Caco-2 (cell line): Measurements from ENCODE around the gene ODAPH. TPM values are rescaled to one million over a fixed set of nuclear protein-coding genes. Genes with fewer than 3 reads are reported as not detected.

ENCODE experiments used
- BruUV-seq: library from RNA; stranded (reverse); fragments of 400-500 nt; replicated peaks from 2 replicates; lab custom pipeline; 2021; lab: Mats Ljungman, UMichigan
- CTCF ChIA-PET: fragments of 300-600 bp; sonication (Branson Sonifier 250); formaldehyde crosslinking; loops from one replicate; lab custom pipeline; 2022; ENCODE audit warnings: antibody characterized with exemption; lab: Charles Lee
- POLR2A ChIA-PET: fragments of 300-600 bp; sonication (Branson Sonifier 250); formaldehyde crosslinking; loops from one replicate; lab custom pipeline; 2022; ENCODE audit warnings: antibody characterized with exemption; lab: Charles Lee
- DNase-seq, 2 experiments: peaks; one replicate each; pipeline versions ENCODE4 v3.0.0 to v3.0.0-alpha.2; 2020 to 2022
- H3K27me3 ChIP-seq: replicated peaks from 2 replicates; pipeline ENCODE4 v1.6.0; 2011; ENCODE audit warnings: low read length; ENCODE audit not compliant: control insufficient read depth, insufficient read depth
- H3K36me3 ChIP-seq: 2 replicates; pipeline ENCODE4 v1.5.1; 2011; ENCODE audit warnings: low read length; ENCODE audit not compliant: control insufficient read depth, insufficient read depth
- H3K4me1 ChIP-seq: fragments of 250-450 bp; sonication (Bioruptor Pico); 2 replicates; pipeline ENCODE4 v1.5.1; 2020; ENCODE audit warnings: mild to moderate bottlenecking
- H3K4me3 ChIP-seq: 2 replicates; pipeline ENCODE4 v1.5.1; 2011; ENCODE audit warnings: low read depth, mild to moderate bottlenecking, control low read depth, low read length
- H3K9me3 ChIP-seq: fragments of 250-450 bp; sonication (Bioruptor Pico); 2 replicates; pipeline ENCODE4 v1.5.1; 2020; ENCODE audit warnings: mild to moderate bottlenecking, moderate library complexity
- H3K27ac Mint-ChIP-seq: one replicate; pipeline ENCODE4 v1.8.0; 2022; ENCODE audit warnings: mixed read lengths; ENCODE audit not compliant: unreplicated experiment
- H3K27me3 Mint-ChIP-seq: one replicate; pipeline ENCODE4 v1.8.0; 2022; ENCODE audit warnings: mixed read lengths; ENCODE audit not compliant: insufficient read depth, unreplicated experiment
- H3K36me3 Mint-ChIP-seq: one replicate; pipeline ENCODE4 v1.8.0; 2022; ENCODE audit warnings: mild to moderate bottlenecking, mixed read lengths; ENCODE audit not compliant: insufficient read depth, unreplicated experiment
- H3K4me1 Mint-ChIP-seq: one replicate; pipeline ENCODE4 v1.8.0; 2022; ENCODE audit warnings: low read depth, mixed read lengths; ENCODE audit not compliant: unreplicated experiment
- H3K4me3 Mint-ChIP-seq: one replicate; pipeline ENCODE4 v1.8.0; 2022; ENCODE audit warnings: mild to moderate bottlenecking, moderate library complexity, mixed read lengths; ENCODE audit not compliant: unreplicated experiment
- H3K9me3 Mint-ChIP-seq: one replicate; pipeline ENCODE4 v1.8.0; 2022; ENCODE audit warnings: mixed read lengths; ENCODE audit not compliant: unreplicated experiment
- CTCF ChIP-seq, 2 experiments: fragments of 200-600 bp in 1 of 2; IDR thresholded peaks; 1 replicate in 1 of 2; 2 replicates in 1 of 2; pipeline versions ENCODE4 v1.5.1 to v1.8.0; 2011 to 2022; ENCODE audit warnings: antibody characterized with exemption in 1 of 2, control low read depth in 1 of 2, inconsistent platforms in 1 of 2, low read depth in 1 of 2, low read length in 1 of 2, mild to moderate bottlenecking in 1 of 2, moderate library complexity in 1 of 2; ENCODE audit not compliant: insufficient read depth in 1 of 2, severe bottlenecking in 1 of 2, unreplicated experiment in 1 of 2
- intact Hi-C: fragments of 100-400 bp; cut with micrococcal nuclease; formaldehyde crosslinking; loops from one replicate; pipeline ENCODE4 v1.10.0; 2022; ENCODE audit not compliant: unreplicated experiment
- total RNA-seq: library from RNA; stranded (reverse); gene quantifications from 2 replicates; pipeline ENCODE4 v1.2.3, GENCODE V29; 2022

Gene ODAPH
- total RNA-seq, 1 experiment from 2014 or later: not detected

- Mint-ChIP-seq H3K9me3 (no peaks in the 10 kb centered on the region), H3K27ac (no peak overlapping the region), H3K4me1 (no peaks in the 10 kb centered on the region), H3K36me3 (no peaks in the 10 kb centered on the region), H3K4me3 (no peak overlapping the region), H3K27me3 (no peaks in the 10 kb centered on the region)
- H3K27me3 ChIP-seq: no peaks in the 10 kb centered on the region
- no peaks in the 10 kb centered on the region for H3K9me3 ChIP-seq
- ChIA-PET POLR2A (no interaction called here), CTCF (no interaction called here)
- DNase-seq: no peak
- intact Hi-C loops: no loop called here
- TF ChIP-seq CTCF (IDR thresholded peaks at IDR 0.05; ENCODE audit: insufficient read depth in 1 of 2, low read depth in 1 of 2, low read length in 1 of 2, severe bottlenecking in 1 of 2, unreplicated experiment in 1 of 2): no peak
- H3K36me3 ChIP-seq: no peaks in the 10 kb centered on the region
- H3K4me1 ChIP-seq: no peaks in the 10 kb centered on the region
- no TSS peak for BruUV-seq
- no peak overlapping the region for H3K4me3 ChIP-seq
These were observed 50.1 kb downstream of the ODAPH start for GRCh38 chr4:75605928-75606327.

GRCh38 chr4:75612306-75612705, 56.4 kb downstream of the ODAPH start:
- ChIA-PET POLR2A (no interaction called here), CTCF (no interaction called here)
- Mint-ChIP-seq H3K27me3 (no peaks in the 10 kb centered on the region), H3K27ac (no peak overlapping the region), H3K36me3 (no peaks in the 10 kb centered on the region), H3K4me1 (no peaks in the 10 kb centered on the region), H3K4me3 (no peak overlapping the region), H3K9me3 (peaks cover 15% of the 10 kb centered on the region)
- Histone ChIP-seq H3K4me1 (no peaks in the 10 kb centered on the region), H3K9me3 (peaks cover 5% of the 10 kb centered on the region; the same call in 1 of the 2 replicates), H3K27me3 (no peaks in the 10 kb centered on the region), H3K36me3 (no peaks in the 10 kb centered on the region), H3K4me3 (no peak overlapping the region)
- intact Hi-C loops: no loop called here
- DNase-seq: no peak
- BruUV-seq: no TSS peak
- TF ChIP-seq CTCF (IDR thresholded peaks at IDR 0.05; ENCODE audit: insufficient read depth in 1 of 2, low read depth in 1 of 2, low read length in 1 of 2, severe bottlenecking in 1 of 2, unreplicated experiment in 1 of 2): no peak

Other genes starting within 250 kb of the ODAPH start
- gene RCHY1, start 41.7 kb upstream of the ODAPH start, total RNA-seq: 38.0 and 38.2 TPM in 2 replicates
- 11.8 and 12.3 TPM in 2 replicates for gene THAP6, start 41.6 kb upstream of the ODAPH start, total RNA-seq
- 1.5 and 1.9 TPM in 2 replicates for gene CDKL2, start 74.5 kb downstream of the ODAPH start, total RNA-seq
- gene G3BP2, start 117.3 kb downstream of the ODAPH start, total RNA-seq: 187 TPM in 2 replicates
- gene USO1, start 168.5 kb downstream of the ODAPH start, total RNA-seq: 55.4 and 59.7 TPM in 2 replicates